OCI-LY7 (cell line): ENCODE data around the gene DPM2. TPM values are rescaled to one million over a fixed set of nuclear protein-coding genes. Genes with fewer than 3 reads are reported as not detected.

Source experiments
- BruUV-seq: library from RNA; stranded (reverse); fragments of 400-500 nt; replicated peaks from 2 replicates; lab custom pipeline; 2021; lab: Mats Ljungman, UMichigan
- CTCF ChIA-PET: fragments of 300-600 bp; sonication (Branson Sonifier 250); formaldehyde crosslinking; loops from one replicate; lab custom pipeline; 2022; ENCODE audit warnings: antibody characterized with exemption; ENCODE audit not compliant: unreplicated experiment; lab: Charles Lee
- POLR2A ChIA-PET: fragments of 300-600 bp; sonication (Branson Sonifier 250); formaldehyde crosslinking; loops from one replicate; lab custom pipeline; 2022; ENCODE audit warnings: antibody characterized with exemption; lab: Charles Lee
- DNase-seq: peaks from one replicate; pipeline ENCODE4 v3.0.0-alpha.2; 2015; ENCODE audit warnings: low spot score
- H2AFZ ChIP-seq: fragments of 200-600 bp; sonication (generic), shearing (Covaris generic); 2 replicates; pipeline ENCODE4 v1.6.1; 2014; ENCODE audit warnings: mild to moderate bottlenecking, antibody characterized with exemption, low read length, moderate library complexity
- H3K27ac ChIP-seq: fragments of 200-600 bp; sonication (generic); 2 replicates; pipeline ENCODE4 v1.5.1; 2014; ENCODE audit warnings: mixed run types, low read depth, mild to moderate bottlenecking, moderate library complexity, low read length, inconsistent platforms; ENCODE audit not compliant: poor library complexity, severe bottlenecking
- H3K36me3 ChIP-seq: fragments of 200-600 bp; sonication (generic); 2 replicates; pipeline ENCODE4 v1.6.1; 2014; ENCODE audit warnings: mild to moderate bottlenecking, antibody characterized with exemption, low read length, moderate library complexity, mixed read lengths; ENCODE audit not compliant: insufficient read depth
- H3K4me1 ChIP-seq: fragments of 200-600 bp; sonication (generic); 2 replicates; pipeline ENCODE4 v1.5.1; 2014; ENCODE audit warnings: mild to moderate bottlenecking, low read length; ENCODE audit not compliant: insufficient read depth, poor library complexity, severe bottlenecking
- H3K4me2 ChIP-seq: fragments of 200-600 bp; sonication (generic); 2 replicates; pipeline ENCODE4 v1.6.1; 2014; ENCODE audit warnings: mild to moderate bottlenecking, low read length
- H3K4me3 ChIP-seq: fragments of 200-600 bp; sonication (generic); 2 replicates; pipeline ENCODE4 v1.5.1; 2014; ENCODE audit warnings: mild to moderate bottlenecking, low read depth, low read length; ENCODE audit not compliant: poor library complexity, severe bottlenecking
- H3K79me2 ChIP-seq: fragments of 200-600 bp; sonication (generic); 2 replicates; pipeline ENCODE4 v1.6.1; 2016; ENCODE audit warnings: low read depth, mild to moderate bottlenecking, low read length, moderate library complexity, mixed read lengths; ENCODE audit not compliant: insufficient read depth
- H3K9me2 ChIP-seq: fragments of 200-600 bp; sonication (generic); 2 replicates; pipeline ENCODE4 v1.6.1; 2016; ENCODE audit warnings: mild to moderate bottlenecking, low read length, mixed read lengths; ENCODE audit not compliant: insufficient read depth
- H3K9me3 ChIP-seq: fragments of 200-600 bp; sonication (generic); 2 replicates; pipeline ENCODE4 v1.6.1; 2014; ENCODE audit warnings: mild to moderate bottlenecking, mixed run types, low read length, mixed read lengths
- H4K20me1 ChIP-seq: fragments of 200-600 bp; sonication (generic); 2 replicates; pipeline ENCODE4 v1.6.1; 2014; ENCODE audit warnings: mild to moderate bottlenecking, antibody characterized with exemption, low read length, moderate library complexity, mixed read lengths; ENCODE audit not compliant: insufficient read depth
- EZH2phosphoT487 ChIP-seq: fragments of 200-600 bp; sonication (generic); IDR thresholded peaks from 2 replicates; pipeline ENCODE4 v1.6.1; 2018; ENCODE audit warnings: low read depth, borderline replicate concordance, mild to moderate bottlenecking, mixed run types, antibody characterized with exemption, low read length, moderate library complexity, mixed read lengths
- intact Hi-C: fragments of 100-400 bp; cut with micrococcal nuclease; formaldehyde crosslinking; loops from one replicate; pipeline ENCODE4 v1.10.0; 2022; ENCODE audit not compliant: unreplicated experiment
- total RNA-seq, 2 experiments: library from RNA; depleted of rRNA in 1 of 2; stranded (reverse); fragments of >200 nt in 1 of 2; shearing (Covaris generic) in 1 of 2; gene quantifications; 2 replicates each; pipeline ENCODE4 v1.2.3, GENCODE V29; 2014 to 2022
- TF ChIP-seq, protein P1 (sequence below): fragments of 200-600 bp; sonication (generic); conservative IDR thresholded peaks from 2 replicates; pipeline ENCODE4 v1.5.1; 2014; ENCODE audit warnings: mild to moderate bottlenecking, antibody characterized with exemption, low read length, moderate library complexity, mixed read lengths

The DPM2 gene
- total RNA-seq, 2 experiments from 2014 or later = 49.7 to 50.7 TPM

DNA sequence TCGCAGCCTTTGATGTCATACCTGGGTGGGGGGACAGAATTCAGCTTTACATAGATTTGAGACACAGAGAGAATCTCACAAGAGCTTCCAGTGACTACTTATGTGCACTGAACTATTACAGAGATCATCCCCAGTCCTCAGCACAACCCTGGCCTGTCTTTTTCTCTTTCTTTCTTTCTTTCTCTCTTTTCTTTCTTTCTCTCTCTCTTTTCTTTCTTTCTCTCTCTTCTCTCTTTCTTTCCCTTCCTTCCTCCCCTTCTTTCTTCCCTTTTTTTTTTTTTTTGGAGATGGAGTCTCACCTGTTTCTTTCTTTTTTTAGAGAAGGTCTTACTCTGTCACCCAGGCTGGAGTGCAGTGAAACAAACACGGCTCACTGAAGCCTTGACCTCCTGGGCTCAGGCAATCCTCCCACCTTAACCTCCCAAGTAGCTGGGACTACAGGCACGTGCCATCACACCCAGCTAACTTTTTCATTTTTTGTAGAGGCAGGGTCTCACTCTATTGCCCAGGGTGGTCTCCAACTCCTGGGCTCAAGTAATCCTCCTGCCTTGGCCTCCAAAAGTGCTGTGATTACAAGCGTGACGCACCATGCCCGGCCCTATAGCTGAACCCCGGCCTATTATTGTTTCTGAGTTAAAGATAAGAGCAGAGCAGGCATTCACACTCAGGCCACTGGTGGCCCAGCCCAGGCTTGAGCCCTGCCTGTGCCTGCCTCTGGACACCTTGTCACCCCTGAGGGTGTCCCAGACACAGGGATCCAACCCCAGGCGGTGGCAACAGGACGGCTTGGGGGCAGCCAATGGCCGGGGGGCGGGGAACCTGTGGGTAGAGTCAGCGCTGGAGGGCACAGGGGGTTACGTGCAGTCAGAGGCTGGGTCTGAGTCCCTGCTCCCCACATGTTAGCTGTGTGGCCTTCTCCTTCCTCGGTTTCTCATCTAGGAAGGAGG is 11.4 kb downstream of the DPM2 start:
- H3K36me3 ChIP-seq = no peaks in the 10 kb centered on the region
- H3K9me3 ChIP-seq = no peaks in the 10 kb centered on the region
- ChIA-PET POLR2A (no interaction called here), CTCF (no interaction called here)
- no peak overlapping the region for H2AFZ ChIP-seq
- peaks cover 43% of the 10 kb centered on the region for H3K4me1 ChIP-seq
- peak overlapping the region; percentile 61 for H3K4me3 ChIP-seq
- no peaks in the 10 kb centered on the region for H4K20me1 ChIP-seq
- no peak for TF ChIP-seq EZH2phosphoT487
- TF ChIP-seq, protein P1, sequence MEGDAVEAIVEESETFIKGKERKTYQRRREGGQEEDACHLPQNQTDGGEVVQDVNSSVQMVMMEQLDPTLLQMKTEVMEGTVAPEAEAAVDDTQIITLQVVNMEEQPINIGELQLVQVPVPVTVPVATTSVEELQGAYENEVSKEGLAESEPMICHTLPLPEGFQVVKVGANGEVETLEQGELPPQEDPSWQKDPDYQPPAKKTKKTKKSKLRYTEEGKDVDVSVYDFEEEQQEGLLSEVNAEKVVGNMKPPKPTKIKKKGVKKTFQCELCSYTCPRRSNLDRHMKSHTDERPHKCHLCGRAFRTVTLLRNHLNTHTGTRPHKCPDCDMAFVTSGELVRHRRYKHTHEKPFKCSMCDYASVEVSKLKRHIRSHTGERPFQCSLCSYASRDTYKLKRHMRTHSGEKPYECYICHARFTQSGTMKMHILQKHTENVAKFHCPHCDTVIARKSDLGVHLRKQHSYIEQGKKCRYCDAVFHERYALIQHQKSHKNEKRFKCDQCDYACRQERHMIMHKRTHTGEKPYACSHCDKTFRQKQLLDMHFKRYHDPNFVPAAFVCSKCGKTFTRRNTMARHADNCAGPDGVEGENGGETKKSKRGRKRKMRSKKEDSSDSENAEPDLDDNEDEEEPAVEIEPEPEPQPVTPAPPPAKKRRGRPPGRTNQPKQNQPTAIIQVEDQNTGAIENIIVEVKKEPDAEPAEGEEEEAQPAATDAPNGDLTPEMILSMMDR = no peak
- peak overlapping the region; percentile 71 for H3K4me2 ChIP-seq
- intact Hi-C loops = loop anchor here (10.0 kb wide), 1 partner anchor 421 kb away; no protein-coding TSS in a partner anchor
- no peak overlapping the region for H3K27ac ChIP-seq
- BruUV-seq = no TSS peak
- no peaks in the 10 kb centered on the region for H3K9me2 ChIP-seq
- DNase-seq = no peak
- H3K79me2 ChIP-seq = no peaks in the 10 kb centered on the region

DNA sequence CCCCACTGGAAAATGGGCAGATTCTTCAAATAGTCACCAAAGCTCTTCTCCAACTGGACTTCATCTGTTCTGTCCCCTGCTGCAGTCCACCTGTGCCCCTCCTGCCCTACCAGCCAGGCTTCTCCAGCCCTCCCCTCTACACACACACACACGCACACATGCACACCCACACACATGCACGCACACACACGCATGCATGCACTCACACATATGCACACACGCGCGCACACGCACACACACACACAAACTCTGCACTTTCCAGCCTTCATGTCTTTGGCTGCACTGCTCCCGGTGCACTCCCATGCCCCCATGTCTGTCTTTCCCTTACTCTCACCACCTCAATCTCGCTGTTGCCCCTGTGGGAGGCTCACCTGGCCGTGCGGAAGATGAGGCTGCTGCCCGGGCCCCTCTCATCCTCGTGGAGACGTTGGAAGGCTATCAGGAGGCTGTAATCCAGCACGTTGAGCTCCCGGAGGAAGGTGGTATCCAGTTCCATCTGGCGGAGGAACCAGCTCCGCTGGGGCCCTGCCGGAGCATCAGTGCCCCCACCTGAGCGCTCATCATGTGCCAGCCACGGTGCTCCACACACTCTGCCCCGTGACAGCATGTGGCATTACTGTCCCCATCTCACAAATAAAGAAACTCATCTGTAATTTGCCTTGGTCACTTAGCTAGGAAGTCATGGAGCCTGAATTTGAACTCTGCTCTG is 12.8 kb downstream of the DPM2 start:
- ChIA-PET POLR2A (no interaction called here), CTCF (no interaction called here)
- Histone ChIP-seq H3K4me1 (peaks cover 34% of the 10 kb centered on the region), H3K27ac (no peak overlapping the region), H3K9me2 (no peaks in the 10 kb centered on the region), H3K4me2 (no peak overlapping the region), H3K36me3 (no peaks in the 10 kb centered on the region), H4K20me1 (no peaks in the 10 kb centered on the region), H3K4me3 (no peak overlapping the region), H3K9me3 (no peaks in the 10 kb centered on the region), H3K79me2 (no peaks in the 10 kb centered on the region), H2AFZ (no peak overlapping the region)
- no TSS peak for BruUV-seq
- intact Hi-C loops = loop anchor here (10.0 kb wide), 1 partner anchor 420 kb away; no protein-coding TSS in a partner anchor
- DNase-seq = no peak
- TF ChIP-seq EZH2phosphoT487 = no peak
- TF ChIP-seq, protein P1 = no peak
